HepG2 (cell line): ENCODE measurements around the gene SYDE2. TPM values are rescaled to one million over a fixed set of nuclear protein-coding genes. Genes with fewer than 3 reads are reported as not detected.

Source experiments
- ATAC-seq: fragments of 200-7000 bp; cut with Tn5 transposase; 3 replicates; pipeline ENCODE4 v1.9.1; 2020; ENCODE audit warnings: mild to moderate bottlenecking, moderate library complexity
- BruUV-seq: library from RNA; stranded (reverse); fragments of 400-500 nt; replicated peaks from 2 replicates; lab custom pipeline; 2021; lab: Mats Ljungman, UMichigan
- CTCF ChIA-PET: fragments of 300-600 bp; formaldehyde crosslinking; extraction: SDS; loops from one replicate; lab custom pipeline; 2021; ENCODE audit warnings: low total read pairs, inconsistent platforms, low intra/inter-chr PET ratio; lab: Yijun Ruan, JAX
- POLR2A ChIA-PET: fragments of 350-600 bp; sonication (Branson Sonifier 250); formaldehyde crosslinking; loops from one replicate; lab custom pipeline; 2020; ENCODE audit warnings: antibody characterized with exemption, inconsistent platforms; lab: Yijun Ruan, JAX
- DNase-seq: peaks from one replicate; pipeline ENCODE4 v3.0.0-alpha.2; 2015; ENCODE audit warnings: low spot score
- FAIRE-seq: peaks from 3 replicates; lab custom pipeline; 2011; peaks lifted over from hg19 to GRCh38; lab: Jason Lieb, UNC
- H2AFZ ChIP-seq: one replicate; pipeline ENCODE4 v1.6.1; 2011; ENCODE audit warnings: low read length, inconsistent platforms
- H3K27ac ChIP-seq: fragments of 300-600 bp; 3 replicates; pipeline ENCODE4 v1.8.0; 2011; ENCODE audit warnings: mixed run types, mild to moderate bottlenecking, mixed read lengths, low read length, inconsistent platforms; ENCODE audit not compliant: insufficient read depth; ENCODE audit errors: extremely low read length
- H3K27me3 ChIP-seq, 2 experiments: fragments of 200-600 bp in 1 of 2; 2 replicates in 1 of 2; 3 replicates in 1 of 2; pipeline versions ENCODE4 v1.6.0 to v1.8.0; 2011; ENCODE audit warnings: low read length in 2 of 2, mild to moderate bottlenecking in 2 of 2, moderate library complexity in 2 of 2, inconsistent platforms in 1 of 2; ENCODE audit not compliant: insufficient read depth in 2 of 2, control insufficient read depth in 1 of 2
- H3K36me3 ChIP-seq, 2 experiments: fragments of 200-600 bp in 1 of 2; replicated peaks in 1 of 2; 2 replicates in 1 of 2; 3 replicates in 1 of 2; pipeline versions ENCODE4 v1.5.1 to v1.8.0; 2011; ENCODE audit warnings: low read length in 2 of 2, inconsistent platforms in 1 of 2; ENCODE audit not compliant: insufficient read depth in 2 of 2, control insufficient read depth in 1 of 2
- H3K4me1 ChIP-seq: 2 replicates; pipeline ENCODE4 v1.5.1; 2012; ENCODE audit warnings: low read length, inconsistent platforms; ENCODE audit not compliant: insufficient read depth
- H3K4me2 ChIP-seq: 2 replicates; pipeline ENCODE4 v1.6.0; 2011; ENCODE audit warnings: low read depth, low read length, inconsistent platforms
- H3K4me3 ChIP-seq, 3 experiments: fragments of 200-600 bp in 1 of 3; sonication (generic), shearing (Covaris generic) in 1 of 3; replicated peaks in 1 of 3; 2 replicates each; pipeline ENCODE4 v1.5.1; 2011 to 2016; ENCODE audit warnings: low read length in 3 of 3, inconsistent platforms in 2 of 3, low read depth in 2 of 3, mild to moderate bottlenecking in 2 of 3, control low read depth in 1 of 3, mixed read lengths in 1 of 3; ENCODE audit not compliant: insufficient read depth in 1 of 3
- H3K79me2 ChIP-seq: one replicate; pipeline ENCODE4 v1.6.1; 2011; ENCODE audit warnings: low read length, inconsistent platforms; ENCODE audit not compliant: insufficient read depth
- H3K9ac ChIP-seq: 2 replicates; pipeline ENCODE4 v1.6.0; 2011; ENCODE audit warnings: mild to moderate bottlenecking, low read depth, low read length, inconsistent platforms; ENCODE audit not compliant: insufficient read depth
- H3K9me3 ChIP-seq: 2 replicates; pipeline ENCODE4 v1.5.1; 2012; ENCODE audit warnings: mild to moderate bottlenecking, low read length
- H4K20me1 ChIP-seq: 2 replicates; pipeline ENCODE4 v1.6.0; 2011; ENCODE audit warnings: inconsistent platforms, mild to moderate bottlenecking, low read length, moderate library complexity; ENCODE audit not compliant: insufficient read depth
- EHMT2 ChIP-seq: fragments of 200-600 bp; sonication (generic); IDR thresholded peaks from 2 replicates; pipeline ENCODE4 v1.7.0; 2017; ENCODE audit warnings: antibody characterized with exemption, low read depth, low read length, borderline replicate concordance
- MED8 ChIP-seq: sonication (generic); formaldehyde crosslinking; IDR thresholded peaks from 2 replicates; pipeline ENCODE4 v1.8.1; 2023; ENCODE audit warnings: mild to moderate bottlenecking, missing genetic modification reagents; ENCODE audit not compliant: insufficient replicate concordance
- RBM22 ChIP-seq: fragments of 200-400 bp; formaldehyde crosslinking; optimal IDR thresholded peaks from 2 replicates; pipeline ENCODE3; 2017; ENCODE audit warnings: mild to moderate bottlenecking, low read length, moderate library complexity
- REPIN1 ChIP-seq: sonication (generic); formaldehyde crosslinking; IDR thresholded peaks from 2 replicates; pipeline ENCODE4 v1.8.0; 2022; ENCODE audit warnings: missing genetic modification reagents, low read depth, mild to moderate bottlenecking, borderline replicate concordance
- TCF7L2 ChIP-seq: IDR thresholded peaks from 2 replicates; pipeline ENCODE4 v1.6.1; 2011; ENCODE audit warnings: mild to moderate bottlenecking, low read depth, low read length, moderate library complexity
- TMF1 ChIP-seq: sonication (generic); formaldehyde crosslinking; IDR thresholded peaks from 2 replicates; pipeline ENCODE4 v1.8.1; 2022; ENCODE audit warnings: low read depth, missing genetic modification reagents
- ZNF24 ChIP-seq: fragments of 450-650 bp; IDR thresholded peaks from 2 replicates; pipeline ENCODE4 v1.6.1; 2017; ENCODE audit warnings: antibody characterized with exemption, mild to moderate bottlenecking
- ZNF629 ChIP-seq: sonication (generic); formaldehyde crosslinking; conservative IDR thresholded peaks from 2 replicates; pipeline ENCODE4 v1.5.0; 2020; ENCODE audit warnings: missing genetic modification reagents
- WGBS: methylation state at CpG from one replicate; pipeline ENCODE4 v1.1.6; 2017; ENCODE audit warnings: low lambda C conversion rate; 5-methylcytosine and 5-hydroxymethylcytosine counted together
- in situ Hi-C: cut with HindIII; loops from 2 replicates; pipeline ENCODE4 v1.10.0; 2017; ENCODE audit warnings: low pct_unique_long_range_greater_than_20kb; ENCODE audit not compliant: extremely low pct_ligation_motif_present
- intact Hi-C: fragments of 100-400 bp; cut with micrococcal nuclease; formaldehyde crosslinking; loops from one replicate; pipeline ENCODE4 v1.10.0; 2022; ENCODE audit not compliant: unreplicated experiment
- polyA plus RNA-seq, 8 experiments: library from polyadenylated mRNA; depleted of rRNA in 3 of 8; stranded (reverse) in 7 of 8; unstranded in 1 of 8; fragments of >200 nt; fragmentation: Illumina TruSeq in 4 of 8; extraction: Trizol in 4 of 8; gene quantifications; 2 replicates each; pipeline versions ENCODE4 v1.2.1 to v1.2.3, GENCODE V29; 2011 to 2016; ENCODE audit warnings: low read depth in 4 of 8, missing spikeins in 1 of 8, mixed read lengths in 1 of 8; ENCODE audit not compliant: insufficient read depth in 1 of 8
- total RNA-seq, 5 experiments: library from RNA; depleted of rRNA; stranded (reverse); fragments of >200 nt; fragmentation: Illumina TruSeq; extraction: Trizol; gene quantifications; 2 replicates each; pipeline ENCODE4 v1.2.3, GENCODE V29; 2016; ENCODE audit warnings: low read depth in 1 of 5
- TF ChIP-seq, protein P1 (sequence below): sonication (generic); formaldehyde crosslinking; IDR thresholded peaks from 2 replicates; pipeline ENCODE4 v1.5.0; 2020; ENCODE audit warnings: mild to moderate bottlenecking, low read depth, missing genetic modification reagents, borderline replicate concordance

The SYDE2 gene
- total and polyA plus RNA-seq, 2 of the 13 experiments (the other 11 are each of a cell fraction or from before 2014, with no cell fraction given) = 1.8 to 5.3 TPM

DNA sequence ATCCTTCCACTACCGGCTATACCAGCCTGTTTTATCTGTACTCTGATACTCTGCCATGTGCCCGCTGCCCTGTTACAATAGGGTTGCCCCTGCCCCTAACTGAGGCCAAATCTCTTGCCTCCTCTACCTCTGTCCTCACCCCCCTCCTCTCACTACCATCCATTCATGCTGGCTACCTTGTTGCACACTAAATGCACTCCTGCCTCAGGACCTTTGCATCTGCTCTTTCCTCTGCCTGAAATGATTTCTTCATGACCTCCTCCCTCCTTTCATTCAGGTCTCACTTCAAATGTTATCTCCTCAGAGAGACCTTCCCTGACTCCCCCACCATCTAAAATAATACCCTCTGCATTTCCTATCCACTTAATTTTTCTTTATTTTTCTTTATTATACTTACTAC is 7.7 kb upstream of the SYDE2 start:
- no peak overlapping the region for H3K27ac ChIP-seq
- no peaks in the 10 kb centered on the region for H3K4me1 ChIP-seq
- H2AFZ ChIP-seq = no peak overlapping the region
- no peak overlapping the region for H3K4me3 ChIP-seq
- TF ChIP-seq EHMT2 = no peak
- no peak for TF ChIP-seq TMF1
- FAIRE-seq (no peak), ATAC-seq (no peak), DNase-seq (no peak)
- BruUV-seq = no TSS peak
- H4K20me1 ChIP-seq = no peaks in the 10 kb centered on the region
- no peaks in the 10 kb centered on the region for H3K9me3 ChIP-seq
- 32% methylated on average over 2 of the region's 2 CpGs for WGBS
- H3K27me3 ChIP-seq = 0 out of 5 replicates have a peak, but pooled peaks cover 0 to 4% of the 10 kb centered on the region in 2 experiments
- no peak overlapping the region for H3K9ac ChIP-seq
- CTCF ChIA-PET = no interaction called here
- no peak overlapping the region for H3K4me2 ChIP-seq
- no peaks in the 10 kb centered on the region for H3K36me3 ChIP-seq
- intact Hi-C loops (no loop called here), in situ Hi-C loops (no loop called here)
- no peaks in the 10 kb centered on the region for H3K79me2 ChIP-seq
- POLR2A ChIA-PET = no interaction called here

DNA sequence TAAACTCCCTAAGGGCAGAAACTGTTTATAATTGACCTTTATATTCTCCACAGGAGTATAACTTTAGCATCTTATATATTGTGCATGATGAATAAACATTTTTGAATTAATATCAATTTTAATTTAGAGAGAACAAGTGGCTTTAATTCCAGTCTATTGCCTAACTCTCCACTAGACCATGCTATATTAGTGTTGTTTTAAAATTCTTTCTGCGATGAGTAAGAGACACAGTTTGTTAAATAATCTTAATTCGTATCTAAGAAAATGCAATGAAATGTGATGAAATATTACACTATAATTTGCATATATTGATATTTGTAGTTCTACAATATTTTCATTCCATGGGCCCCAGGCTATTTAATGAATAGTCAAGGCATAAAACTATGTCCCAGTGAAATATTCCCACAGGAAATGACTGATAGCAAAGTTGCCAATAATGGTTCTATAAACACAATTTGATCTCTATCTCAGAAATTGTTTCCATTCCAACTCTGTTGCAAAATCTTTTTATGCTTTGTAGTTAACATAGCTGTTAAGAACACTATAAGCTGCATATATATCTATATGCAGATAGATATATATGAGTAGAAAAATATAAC is 2.9 kb upstream of the SYDE2 start:
- WGBS = 95% methylated on average over 2 of the region's 2 CpGs
- no TSS peak for BruUV-seq
- Histone ChIP-seq H3K4me3 (no peak overlapping the region), H3K4me2 (no peak overlapping the region), H2AFZ (no peak overlapping the region), H3K27ac (no peak overlapping the region), H3K79me2 (peaks cover 18% of the 10 kb centered on the region), H3K36me3 (no peaks in the 10 kb centered on the region), H3K9ac (no peak overlapping the region), H4K20me1 (no peaks in the 10 kb centered on the region), H3K27me3 (peaks cover 0 to 4% of the 10 kb centered on the region in 2 experiments; a peak in 1 of 5 replicates)
- CTCF ChIA-PET = no interaction called here
- POLR2A ChIA-PET = no interaction called here
- DNase-seq (no peak), FAIRE-seq (no peak), ATAC-seq (no peak)
- TF ChIP-seq RBM22 (no peak), TCF7L2 (no peak), ZNF629 (CRISPR knock-in tag) (no peak), REPIN1 (CRISPR knock-in tag) (no peak), ZNF24 (no peak), MED8 (CRISPR knock-in tag) (no peak)
- TF ChIP-seq, protein P1, sequence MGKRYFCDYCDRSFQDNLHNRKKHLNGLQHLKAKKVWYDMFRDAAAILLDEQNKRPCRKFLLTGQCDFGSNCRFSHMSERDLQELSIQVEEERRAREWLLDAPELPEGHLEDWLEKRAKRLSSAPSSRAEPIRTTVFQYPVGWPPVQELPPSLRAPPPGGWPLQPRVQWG (CRISPR knock-in tag) = no peak
- TF ChIP-seq, all 625 proteins: peak for 0
- H3K9me3 ChIP-seq = no peaks in the 10 kb centered on the region
- in situ Hi-C loops = no loop called here
- intact Hi-C loops = no loop called here
- H3K4me1 ChIP-seq = peaks cover 13% of the 10 kb centered on the region
